HTR-8/SVneo (cell line): Measurements from ENCODE around the gene CACNA2D3.
A peak's percentile ranks its signal among the peaks of the same experiment; 100 is the strongest.
"Not testable (repeated sequence)": the region's sequence is repeated elsewhere in the genome, so short reads cannot be mapped to it uniquely, and the experiment has no call there.

Source experiments
- DNase-seq: peaks from one replicate; pipeline ENCODE4 v3.0.0; 2011; ENCODE audit warnings: low spot score, mixed read lengths; ENCODE audit not compliant: insufficient read length
- FAIRE-seq: peaks from 2 replicates; lab custom pipeline; 2011; peaks lifted over from hg19 to GRCh38; lab: Jason Lieb, UNC

The CACNA2D3 gene

GRCh38 chr3:54424292-54424691, 301.9 kb downstream of the CACNA2D3 start:
- FAIRE-seq (no peak), DNase-seq (no peak)

GRCh38 chr3:54426381-54426780, 304.0 kb downstream of the CACNA2D3 start:
- FAIRE-seq (no peak), DNase-seq (no peak)

DNA sequence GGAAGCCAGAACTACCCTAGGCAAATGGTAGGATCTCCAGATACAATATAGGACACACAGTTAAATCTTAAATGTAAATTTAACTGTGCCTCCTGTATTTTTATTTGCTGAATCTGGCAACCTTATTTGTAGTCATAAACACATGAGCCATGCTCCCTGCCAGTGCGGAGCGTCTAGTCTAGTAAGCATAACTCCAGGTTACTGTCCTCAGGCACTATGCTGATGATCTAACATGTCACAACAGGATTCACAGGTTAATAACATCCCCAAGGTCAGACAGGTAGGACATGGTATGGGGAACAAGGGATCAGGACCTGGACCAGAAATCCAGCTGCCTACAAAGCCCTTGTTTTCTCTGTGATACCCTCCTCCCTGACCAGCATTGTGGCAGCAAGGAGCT, 305.1 kb downstream of the CACNA2D3 start:
- DNase-seq (no peak), FAIRE-seq (no peak)

GRCh38 chr3:54427941-54428871, 305.9 kb downstream of the CACNA2D3 start:
- FAIRE-seq (no peak), DNase-seq (peak; percentile 32)

GRCh38 chr3:54432975-54433374, 310.6 kb downstream of the CACNA2D3 start:
- FAIRE-seq (no peak), DNase-seq (no peak)

DNA sequence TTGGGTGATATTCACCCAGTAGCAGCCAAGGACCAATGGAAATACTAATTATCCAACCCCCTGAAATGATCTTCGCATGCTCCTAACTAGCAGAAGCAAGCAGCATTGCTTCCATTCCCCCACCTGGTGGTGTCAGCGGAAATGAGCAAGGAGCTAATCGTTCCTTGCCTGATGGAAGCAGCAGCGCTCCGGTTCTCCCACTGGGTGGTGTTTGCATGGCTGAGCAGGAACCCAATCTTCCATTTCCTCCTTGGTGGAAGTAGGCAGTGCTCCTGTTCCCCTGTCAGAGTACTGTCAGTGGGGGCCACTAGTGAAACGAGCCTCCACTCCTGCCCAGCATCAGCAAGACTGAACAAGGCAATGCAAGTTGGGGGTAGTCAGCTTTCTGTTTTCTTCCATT, 311.5 kb downstream of the CACNA2D3 start:
- DNase-seq = no peak
- no peak for FAIRE-seq

DNA sequence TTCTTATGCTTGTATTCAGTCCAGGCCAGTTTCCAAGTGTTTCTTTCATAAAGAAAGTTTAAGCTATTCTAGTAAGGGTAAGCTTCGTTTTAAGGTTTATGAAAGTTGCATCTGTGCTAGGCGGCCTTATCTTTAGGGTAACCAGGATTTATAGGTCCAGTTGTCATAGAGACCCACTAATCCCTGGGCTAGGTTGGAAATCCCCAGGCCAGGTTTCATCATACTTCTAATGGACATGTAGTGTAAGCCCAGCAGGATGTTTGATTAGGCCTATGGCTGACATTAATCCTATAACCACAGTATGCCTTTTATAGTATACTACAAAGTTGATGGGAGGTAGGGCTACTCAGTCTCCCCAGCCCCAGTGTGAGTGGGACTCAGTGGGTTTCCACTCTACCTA, 312.4 kb downstream of the CACNA2D3 start:
- FAIRE-seq (no peak), DNase-seq (no peak)

GRCh38 chr3:54437271-54437670, 314.9 kb downstream of the CACNA2D3 start:
- DNase-seq (no peak), FAIRE-seq (no peak)

- FAIRE-seq (no peak), DNase-seq (no peak)
Measured at GRCh38 chr3:54443561-54444161, 321.3 kb downstream of the CACNA2D3 start.

DNA sequence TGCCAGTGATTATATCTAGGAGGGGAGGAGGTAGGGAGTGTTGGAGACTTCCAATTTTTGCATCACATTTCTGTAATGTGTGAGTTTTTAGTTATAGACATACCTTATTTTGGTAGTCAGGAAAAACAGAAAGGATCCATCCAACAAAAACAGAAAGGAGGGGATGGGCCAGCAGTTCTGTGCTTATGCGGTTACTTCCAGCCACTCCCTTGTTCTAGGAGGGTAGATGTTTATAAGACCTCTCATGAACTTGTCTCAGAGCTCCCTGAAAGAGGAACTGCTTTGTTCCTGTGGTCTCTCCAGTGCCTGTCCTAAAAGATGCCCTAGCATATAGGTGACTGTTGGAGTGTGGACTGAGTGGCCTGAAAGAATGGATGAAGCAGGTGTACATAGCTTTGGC, 323.3 kb downstream of the CACNA2D3 start:
- DNase-seq (no peak), FAIRE-seq (no peak)

DNA sequence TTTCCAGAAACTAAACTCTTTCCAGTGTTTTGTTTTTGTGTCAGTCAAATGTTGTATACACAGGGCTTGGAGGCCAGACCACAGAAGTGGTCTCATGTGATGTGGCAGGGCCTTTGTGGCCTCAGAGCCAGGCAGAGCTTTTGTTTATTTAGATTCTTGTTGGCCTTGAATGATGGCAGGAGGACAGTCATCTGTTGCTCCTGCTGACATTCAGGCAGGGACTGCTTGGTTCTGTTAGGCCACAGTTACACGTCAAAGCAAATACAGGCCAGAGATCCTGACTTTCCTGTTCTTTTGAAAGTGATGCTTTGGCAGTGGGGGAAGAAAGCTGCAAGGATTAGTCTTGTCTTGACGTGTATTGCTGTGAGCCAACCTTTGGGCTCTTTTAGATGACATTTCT, 325.1 kb downstream of the CACNA2D3 start:
- DNase-seq (no peak), FAIRE-seq (no peak)

GRCh38 chr3:54454806-54455205, 332.5 kb downstream of the CACNA2D3 start:
- no peak for FAIRE-seq
- DNase-seq = no peak

- no peak for FAIRE-seq
- DNase-seq = no peak
Measured at GRCh38 chr3:54458357-54458756, 336.0 kb downstream of the CACNA2D3 start.

DNA sequence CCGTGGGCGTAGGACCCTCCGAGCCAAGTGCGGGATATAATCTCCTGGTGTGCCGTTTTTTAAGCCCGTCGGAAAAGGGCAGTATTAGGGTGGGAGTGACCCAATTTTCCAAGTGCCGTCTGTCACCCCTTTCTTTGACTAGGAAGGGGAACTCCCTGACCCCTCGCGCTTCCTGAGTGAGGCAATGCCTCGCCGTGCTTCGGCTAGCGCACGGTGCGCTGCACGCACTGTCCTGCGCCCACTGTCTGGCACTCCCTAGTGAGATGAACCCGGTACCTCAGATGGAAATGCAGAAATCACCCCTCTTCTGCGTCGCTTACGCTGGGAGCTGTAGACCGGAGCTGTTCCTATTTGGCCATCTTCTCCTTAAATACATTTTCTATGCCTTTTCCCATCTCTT, 342.2 kb downstream of the CACNA2D3 start:
- DNase-seq, FAIRE-seq: not testable (repeated sequence)

DNA sequence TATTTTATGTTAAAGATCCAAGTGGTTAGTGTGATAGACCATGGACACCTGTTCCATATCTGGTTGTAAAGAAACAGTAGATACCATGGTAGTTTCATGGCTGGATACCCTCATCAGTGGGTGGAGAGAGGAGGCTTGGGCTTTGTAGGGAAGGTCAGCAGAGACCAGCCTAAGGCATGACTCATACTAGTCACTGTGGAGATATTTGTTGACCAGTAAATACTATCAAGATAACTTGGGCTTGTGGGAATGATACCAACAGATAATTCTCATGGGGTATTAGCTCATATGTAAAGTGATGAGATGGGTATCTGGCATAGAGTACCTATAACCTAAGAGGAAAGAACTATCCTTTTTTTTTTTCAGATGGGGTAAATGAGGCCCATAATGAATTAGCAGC, 354.5 kb downstream of the CACNA2D3 start:
- no peak for DNase-seq
- no peak for FAIRE-seq

- FAIRE-seq = no peak
- no peak for DNase-seq
Measured at GRCh38 chr3:54481606-54482365, 359.4 kb downstream of the CACNA2D3 start.

DNA sequence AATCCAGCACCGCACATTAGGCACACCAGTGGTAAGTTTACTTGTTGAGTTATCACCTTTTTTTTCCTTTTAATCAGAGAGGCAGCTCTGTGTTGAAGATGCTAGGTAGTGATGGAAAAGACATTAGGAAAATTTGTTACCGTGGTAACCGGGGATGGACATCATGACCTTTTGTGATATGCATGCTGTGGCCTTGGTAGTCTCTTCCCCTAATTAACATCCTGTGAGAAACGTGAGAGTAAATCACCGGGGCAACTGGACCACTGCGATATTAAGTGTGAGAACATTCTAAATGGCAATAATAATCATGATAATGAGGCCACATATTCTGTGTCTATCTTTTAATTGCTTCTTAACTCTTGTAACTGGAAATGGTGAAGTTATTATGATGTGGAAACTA, 362.0 kb downstream of the CACNA2D3 start:
- DNase-seq (no peak), FAIRE-seq (no peak)

DNA sequence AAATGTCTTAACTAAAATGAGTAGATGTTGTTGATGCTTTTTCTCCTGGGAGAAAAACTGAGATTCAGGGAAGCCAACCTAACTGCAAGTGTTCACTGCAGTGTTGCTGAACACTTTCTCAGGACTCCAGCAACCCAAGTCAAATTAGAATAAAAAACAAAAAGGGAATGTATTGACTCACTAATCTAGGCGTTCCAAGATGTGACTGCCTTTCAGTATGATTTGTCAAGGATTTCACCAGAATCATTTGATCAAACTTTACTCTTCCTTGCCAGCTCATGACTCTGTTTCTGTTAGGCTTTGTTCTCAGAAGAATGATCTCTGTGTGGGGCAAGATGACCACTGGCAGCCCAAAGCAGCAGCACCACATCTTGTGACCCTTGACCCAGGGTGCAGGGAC, 364.0 kb downstream of the CACNA2D3 start:
- FAIRE-seq = no peak
- no peak for DNase-seq

DNA sequence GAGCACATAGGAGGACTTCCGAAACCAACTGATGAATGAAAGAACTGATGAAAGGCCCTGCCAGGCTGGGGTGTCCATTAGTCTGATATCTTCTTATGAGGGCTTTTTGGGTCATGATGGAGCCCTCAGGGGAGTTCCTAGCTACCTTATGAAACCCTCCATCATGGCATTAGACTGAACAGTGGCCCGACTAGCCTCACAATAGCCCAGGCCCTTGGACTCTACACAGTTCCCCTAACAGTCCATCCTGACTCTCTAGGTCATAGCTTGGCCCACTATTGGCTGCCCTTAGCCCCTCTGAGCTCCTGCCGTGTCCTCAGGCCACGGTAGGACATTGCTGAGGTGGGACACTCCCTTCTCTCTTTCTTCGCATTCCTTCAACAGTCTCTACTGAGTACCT, 365.9 kb downstream of the CACNA2D3 start:
- DNase-seq (no peak), FAIRE-seq (no peak)

- FAIRE-seq (no peak), DNase-seq (no peak)
Measured at GRCh38 chr3:54494209-54494608, 371.9 kb downstream of the CACNA2D3 start.

DNA sequence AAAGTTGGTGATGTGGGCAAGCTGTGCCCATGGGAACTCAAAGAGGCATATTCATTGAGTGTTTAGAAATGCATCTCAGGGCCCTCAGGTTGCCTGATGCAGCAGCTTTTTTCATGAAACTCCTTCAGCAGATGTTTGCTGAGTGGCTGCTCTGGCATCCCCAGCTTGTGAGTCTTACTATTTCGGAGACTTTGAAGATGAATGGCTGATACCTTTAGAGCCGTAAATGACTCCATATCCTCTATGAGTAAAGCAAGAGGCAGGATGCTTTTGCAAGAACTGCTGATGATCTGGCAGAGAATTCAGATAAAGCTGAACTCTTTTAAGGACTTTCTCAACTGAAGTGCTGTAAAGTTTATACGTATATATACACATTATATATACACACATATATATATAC, 384.3 kb downstream of the CACNA2D3 start:
- DNase-seq = no peak
- no peak for FAIRE-seq
